HEK293T (cell line): ENCODE results near the gene PLCB2.

Experiments used
- FOXA1 ChIP-seq: fragments of 450-650 bp; IDR thresholded peaks from 2 replicates; pipeline ENCODE4 v1.6.1; 2016; ENCODE audit warnings: mild to moderate bottlenecking
- TARDBP ChIP-seq: fragments of 450-650 bp; IDR thresholded peaks from 2 replicates; pipeline ENCODE4 v1.6.1; 2016

DNA sequence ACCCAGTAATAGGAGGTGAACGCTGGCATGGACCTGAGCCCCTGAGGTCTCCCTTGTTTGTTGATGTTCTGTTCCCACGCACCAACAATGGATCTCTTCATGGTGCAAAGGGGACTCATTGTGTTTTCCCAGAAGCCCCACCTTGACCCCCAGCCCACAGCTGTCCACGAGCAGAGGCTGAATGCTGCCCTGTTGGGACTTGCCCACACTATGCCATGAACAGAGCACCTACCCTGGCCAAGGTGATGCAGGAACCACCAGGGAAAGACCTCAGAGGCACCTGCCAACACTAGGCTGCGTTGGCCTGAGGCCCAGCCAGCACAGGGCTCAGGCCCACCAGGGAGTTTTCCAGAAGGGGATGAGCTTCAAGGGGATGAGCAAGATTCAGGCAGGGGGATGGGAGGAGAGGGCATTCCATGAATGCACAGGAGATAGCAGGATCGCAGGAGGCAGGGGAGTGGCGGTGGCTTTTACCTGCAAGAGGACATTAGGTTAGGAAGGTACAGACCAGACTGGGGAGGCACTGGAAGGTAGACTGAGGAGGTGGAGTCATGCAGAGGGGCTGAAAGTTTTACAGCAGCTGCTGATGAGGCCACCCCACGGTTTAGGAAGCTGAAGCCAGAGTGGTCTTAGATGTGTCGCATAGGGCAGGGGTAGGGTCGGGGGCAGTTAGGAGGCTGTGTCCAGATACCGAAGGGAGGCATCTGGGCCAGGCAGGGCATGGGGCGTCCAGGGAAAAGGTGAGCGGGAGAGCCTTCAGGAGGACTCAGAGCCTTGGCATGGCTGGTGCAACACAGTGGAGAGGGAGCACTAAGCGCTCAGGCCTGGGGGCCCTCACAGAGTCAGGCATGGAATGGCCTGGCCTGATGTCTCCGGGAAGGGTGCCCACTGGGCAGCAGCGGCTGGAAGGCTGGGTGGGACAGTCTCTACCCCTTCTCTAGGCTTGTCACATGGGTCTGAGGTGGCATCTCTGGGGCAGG is 39.1 kb upstream of the PLCB2 start:
- TF ChIP-seq TARDBP: no peak
- TF ChIP-seq FOXA1: no peak
